HG03066 (cell line): ENCODE data around the gene DXO.
"Not testable (repeated sequence)": the region's sequence is repeated elsewhere in the genome, so short reads cannot be mapped to it uniquely, and the experiment has no call there.

Experiments
- ATAC-seq: cut with Tn5 transposase; IDR thresholded peaks from one replicate; pipeline ENCODE4 v1.9.1; 2021; ENCODE audit warnings: low read depth; ENCODE audit not compliant: unreplicated experiment

The DXO gene

DNA sequence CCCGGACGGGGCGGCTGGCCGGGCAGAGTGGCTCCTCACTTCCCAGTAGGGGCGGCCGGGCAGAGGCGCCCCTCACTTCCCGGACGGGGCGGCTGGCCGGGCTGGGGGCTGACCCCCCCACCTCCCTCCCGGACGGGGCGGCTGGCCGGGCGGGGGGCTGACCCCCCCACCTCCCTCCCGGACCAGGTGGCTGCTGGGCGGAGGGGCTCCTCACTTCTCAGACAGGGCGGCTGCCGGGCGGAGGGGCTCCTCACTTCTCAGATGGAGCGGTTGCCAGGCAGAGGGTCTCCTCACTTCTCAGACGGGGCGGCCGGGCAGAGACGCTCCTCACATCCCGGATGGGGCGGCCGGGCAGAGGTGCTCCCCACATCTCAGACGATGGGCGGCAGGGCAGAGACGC is 39.8 kb downstream of the DXO start:
- ATAC-seq = not testable (repeated sequence)

DNA sequence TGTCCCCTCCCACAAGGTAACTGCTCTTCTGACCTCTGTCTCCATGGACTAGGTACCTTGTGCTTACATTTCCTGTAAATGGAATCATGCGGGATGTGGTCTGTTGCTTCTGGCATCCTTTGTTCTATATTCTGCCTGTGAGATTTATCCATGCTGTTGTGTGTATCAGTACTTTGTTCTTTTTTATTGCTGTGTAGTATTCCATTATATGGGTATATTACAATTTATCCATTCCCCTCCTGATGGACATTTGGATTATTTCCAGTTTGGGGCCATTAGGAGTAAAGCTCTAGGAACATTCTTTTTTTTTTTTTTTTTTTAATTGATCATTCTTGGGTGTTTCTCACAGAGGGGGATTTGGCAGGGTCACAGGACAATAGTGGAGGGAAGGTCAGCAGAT is 41.0 kb downstream of the DXO start:
- ATAC-seq = no peak

DNA sequence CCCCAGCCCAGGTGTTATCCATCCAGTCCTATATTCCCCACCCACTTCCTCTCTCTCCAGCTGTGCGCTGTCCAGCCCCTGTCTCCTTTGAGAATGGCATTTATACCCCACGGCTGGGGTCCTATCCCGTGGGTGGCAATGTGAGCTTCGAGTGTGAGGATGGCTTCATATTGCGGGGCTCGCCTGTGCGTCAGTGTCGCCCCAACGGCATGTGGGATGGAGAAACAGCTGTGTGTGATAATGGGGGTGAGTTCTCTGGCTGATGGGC is 43.3 kb downstream of the DXO start:
- ATAC-seq = no peak

DNA sequence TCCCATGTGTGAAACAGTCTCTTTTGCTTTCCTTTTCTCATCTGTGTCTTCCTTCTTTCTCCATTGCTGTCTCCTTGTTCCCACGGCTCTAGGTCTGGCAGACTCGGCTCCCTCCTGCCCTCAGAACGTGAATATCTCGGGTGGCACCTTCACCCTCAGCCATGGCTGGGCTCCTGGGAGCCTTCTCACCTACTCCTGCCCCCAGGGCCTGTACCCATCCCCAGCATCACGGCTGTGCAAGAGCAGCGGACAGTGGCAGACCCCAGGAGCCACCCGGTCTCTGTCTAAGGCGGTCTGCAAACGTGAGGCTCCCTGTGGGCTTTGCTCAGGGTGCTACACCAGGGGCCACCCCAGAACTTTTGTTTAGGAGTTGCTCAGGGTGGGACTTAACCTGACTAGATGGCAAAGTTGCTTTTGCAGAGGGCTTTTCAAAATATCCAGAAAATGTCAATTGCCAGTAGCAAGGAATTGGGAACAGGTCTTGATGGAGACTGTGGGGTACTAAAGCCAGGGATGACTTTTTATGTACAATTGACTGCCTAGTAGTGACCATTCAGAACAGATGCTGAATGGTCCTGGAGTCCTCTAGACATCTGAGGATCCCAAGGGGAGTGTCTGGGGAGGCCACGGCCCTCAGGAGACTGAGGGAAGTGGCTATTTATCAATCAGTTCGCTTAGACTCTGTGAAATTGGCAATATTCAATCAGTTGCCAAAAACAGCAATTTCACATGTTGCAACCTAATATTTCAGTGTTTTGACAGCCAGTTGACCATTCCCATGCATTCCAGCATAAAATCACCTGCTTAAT is 43.9 kb downstream of the DXO start:
- no peak for ATAC-seq

DNA sequence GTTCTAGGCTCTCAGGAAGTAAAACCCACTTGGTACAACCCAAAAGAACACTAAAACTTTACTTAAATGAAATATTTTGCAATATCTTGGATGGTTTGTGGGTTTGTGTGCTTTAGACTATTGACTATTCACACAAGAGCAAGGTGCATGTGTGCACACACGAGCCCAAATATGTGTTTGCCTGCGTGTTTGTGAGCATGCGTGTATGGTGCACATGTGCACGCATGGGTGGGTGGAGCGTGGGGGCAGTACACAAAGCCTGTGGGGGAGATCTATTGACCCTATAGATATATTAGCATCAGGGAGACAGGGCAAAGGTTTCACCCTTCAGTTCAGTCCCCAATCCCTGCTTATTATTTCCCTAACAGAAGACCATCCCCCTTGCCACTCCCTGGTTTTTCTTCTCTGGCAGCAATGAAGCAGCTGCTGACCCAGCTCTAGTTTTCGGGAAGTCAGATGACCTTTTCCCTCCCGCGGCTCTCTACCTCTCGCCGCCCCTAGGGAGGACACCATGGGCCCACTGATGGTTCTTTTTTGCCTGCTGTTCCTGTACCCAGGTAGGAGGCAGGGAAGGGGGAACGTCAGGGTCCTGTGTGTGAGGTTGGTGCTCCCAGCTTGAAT is 44.6 kb downstream of the DXO start, which contains the start of gene C2:
Gene C2, plus strand, starts transcription at position 476 of the 621 bp plus-strand sequence. Its CDS starts 36 bp downstream, at position 512.
- no peak for ATAC-seq

DNA sequence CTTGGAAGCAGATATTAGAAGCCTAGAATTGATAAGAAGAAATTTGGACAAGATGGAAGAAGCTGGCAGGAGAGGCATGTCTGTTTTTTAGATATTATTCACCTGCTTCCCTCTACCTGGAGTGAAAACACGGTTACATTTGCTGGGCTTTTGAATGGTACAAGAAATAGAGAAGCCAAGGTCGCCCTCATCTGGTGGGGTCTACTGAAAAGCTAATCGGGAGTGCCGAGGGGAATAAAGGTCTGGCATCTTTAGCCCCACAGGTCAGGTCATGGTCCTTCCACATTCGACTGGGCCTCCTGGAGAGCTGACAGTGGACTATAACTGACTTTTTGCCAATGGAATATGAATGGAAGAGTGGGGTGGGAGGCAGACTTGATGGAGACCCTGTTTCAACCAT is 49.0 kb downstream of the DXO start:
- no peak for ATAC-seq

DNA sequence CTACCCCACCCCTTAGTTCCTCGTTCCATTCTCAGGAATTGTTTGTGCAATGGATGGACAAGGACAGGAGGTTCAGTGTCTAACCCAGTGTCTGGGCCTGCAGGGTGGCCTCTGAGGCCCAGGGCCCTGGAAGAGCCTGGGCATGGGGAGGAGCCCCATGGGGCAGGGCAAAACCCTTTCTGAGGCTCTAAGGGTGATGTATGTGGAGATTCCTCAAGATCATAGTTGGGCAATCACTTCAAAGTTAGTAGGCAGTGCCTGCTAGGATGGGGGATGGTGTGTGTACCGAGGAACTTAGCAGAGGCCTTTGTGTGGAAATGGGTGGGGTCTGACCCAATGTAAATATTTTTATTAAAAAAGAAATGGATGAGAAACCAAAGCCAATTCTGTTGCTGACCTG is 51.1 kb downstream of the DXO start:
- no peak for ATAC-seq
